CD14-positive monocyte (primary cell): ENCODE results near the gene C4BPA. TPM values are rescaled to one million over a fixed set of nuclear protein-coding genes. Genes with fewer than 3 reads are reported as not detected.

Experiments used
- DNase-seq, 3 donors: peaks; one replicate each; pipeline ENCODE4 v3.0.0-alpha.2; 2011 to 2022
- H2AFZ ChIP-seq: 2 replicates; pipeline ENCODE4 v1.6.0; 2012; ENCODE audit warnings: mild to moderate bottlenecking, low read depth, low read length, inconsistent platforms; ENCODE audit not compliant: insufficient read depth, poor library complexity, severe bottlenecking
- H3K27ac ChIP-seq, 2 donors: 1 replicate in 1 of 2; 2 replicates in 1 of 2; pipeline ENCODE4 v1.5.1; 2012 to 2013; ENCODE audit warnings: low read length in 2 of 2, control low read depth in 1 of 2, inconsistent platforms in 1 of 2, low read depth in 1 of 2, mild to moderate bottlenecking in 1 of 2
- H3K27me3 ChIP-seq, 2 donors: one replicate each; pipeline versions ENCODE4 v1.6.0 to v1.6.1; 2011 to 2013; ENCODE audit warnings: low read length in 2 of 2; ENCODE audit not compliant: control insufficient read depth in 2 of 2, insufficient read depth in 2 of 2
- H3K36me3 ChIP-seq, 2 donors: replicated peaks in 1 of 2; 1 replicate in 1 of 2; 2 replicates in 1 of 2; pipeline versions ENCODE4 v1.5.1 to v1.6.1; 2012 to 2013; ENCODE audit warnings: low read length in 2 of 2, control low read depth in 1 of 2, inconsistent platforms in 1 of 2, mild to moderate bottlenecking in 1 of 2; ENCODE audit not compliant: insufficient read depth in 2 of 2, control insufficient read depth in 1 of 2
- H3K4me1 ChIP-seq, 2 donors: 1 replicate in 1 of 2; 2 replicates in 1 of 2; pipeline versions ENCODE4 v1.5.1 to v1.6.1; 2012 to 2013; ENCODE audit warnings: low read length in 2 of 2, control low read depth in 1 of 2, inconsistent platforms in 1 of 2, mild to moderate bottlenecking in 1 of 2, moderate library complexity in 1 of 2; ENCODE audit not compliant: insufficient read depth in 2 of 2, control insufficient read depth in 1 of 2
- H3K4me2 ChIP-seq: replicated peaks from 2 replicates; pipeline ENCODE3; 2012; ENCODE audit warnings: low read length, moderate library complexity, mild to moderate bottlenecking; ENCODE audit not compliant: poor library complexity, severe bottlenecking; ENCODE audit errors: extremely low read depth
- H3K4me3 ChIP-seq, 3 experiments: fragments of 200-600 bp in 1 of 3; sonication (generic) in 1 of 3; replicated peaks in 1 of 3; 1 replicate in 2 of 3; 2 replicates in 1 of 3; pipeline ENCODE4 v1.5.1; 2011 to 2013; ENCODE audit warnings: low read length in 3 of 3, mild to moderate bottlenecking in 3 of 3, control low read depth in 2 of 3, low read depth in 2 of 3, inconsistent platforms in 1 of 3, moderate library complexity in 1 of 3
- H3K79me2 ChIP-seq: 2 replicates; pipeline ENCODE4 v1.6.0; 2012; ENCODE audit warnings: mild to moderate bottlenecking, control low read depth, inconsistent platforms, low read length, moderate library complexity; ENCODE audit not compliant: insufficient read depth
- H3K9ac ChIP-seq: 2 replicates; pipeline ENCODE4 v1.6.0; 2017; ENCODE audit warnings: low read length, mild to moderate bottlenecking; ENCODE audit not compliant: insufficient read depth, poor library complexity, severe bottlenecking
- H3K9me3 ChIP-seq, 2 donors: replicated peaks in 1 of 2; 1 replicate in 1 of 2; 2 replicates in 1 of 2; pipeline versions ENCODE4 v1.5.1 to v1.6.1; 2012 to 2013; ENCODE audit warnings: low read length in 2 of 2, control low read depth in 1 of 2; ENCODE audit not compliant: control insufficient read depth in 1 of 2, insufficient read depth in 1 of 2
- H4K20me1 ChIP-seq: 2 replicates; pipeline ENCODE4 v1.6.0; 2012; ENCODE audit warnings: mild to moderate bottlenecking, low read length, control low read depth, moderate library complexity; ENCODE audit not compliant: insufficient read depth
- H3K27ac Mint-ChIP-seq, 7 donors: one replicate each; pipeline ENCODE4 v1.8.0; 2020; ENCODE audit warnings: mild to moderate bottlenecking in 7 of 7, mixed read lengths in 7 of 7, moderate library complexity in 6 of 7, inconsistent platforms in 2 of 7
- H3K27me3 Mint-ChIP-seq, 3 donors: one replicate each; pipeline ENCODE4 v1.8.0; 2021 to 2022; ENCODE audit warnings: low read depth in 3 of 3, mild to moderate bottlenecking in 3 of 3, mixed read lengths in 3 of 3, moderate library complexity in 3 of 3, inconsistent platforms in 1 of 3
- H3K36me3 Mint-ChIP-seq, 2 donors: one replicate each; pipeline ENCODE4 v1.8.0; 2020; ENCODE audit warnings: mixed read lengths in 2 of 2, inconsistent platforms in 1 of 2, mild to moderate bottlenecking in 1 of 2
- H3K4me1 Mint-ChIP-seq: one replicate; pipeline ENCODE4 v1.8.0; 2020; ENCODE audit warnings: mild to moderate bottlenecking, mixed read lengths
- H3K4me3 Mint-ChIP-seq, 2 donors: one replicate each; pipeline ENCODE4 v1.8.0; 2020; ENCODE audit warnings: mild to moderate bottlenecking in 2 of 2, mixed read lengths in 2 of 2, moderate library complexity in 1 of 2
- H3K9me3 Mint-ChIP-seq, 7 donors: one replicate each; pipeline ENCODE4 v1.8.0; 2020 to 2022; ENCODE audit warnings: mixed read lengths in 7 of 7, mild to moderate bottlenecking in 6 of 7, moderate library complexity in 6 of 7, inconsistent platforms in 2 of 7
- CTCF ChIP-seq: fragments of 200-600 bp; IDR thresholded peaks from one replicate; pipeline ENCODE4 v1.8.0; 2022; ENCODE audit warnings: antibody characterized with exemption, mild to moderate bottlenecking
- WGBS: methylation state at CpG from one replicate; pipeline ENCODE4 v1.1.5; 2013; ENCODE audit warnings: missing lambda C conversion rate; ENCODE audit not compliant: insufficient coverage; 5-methylcytosine and 5-hydroxymethylcytosine counted together
- intact Hi-C, 2 donors: fragments of 100-400 bp; cut with micrococcal nuclease; formaldehyde crosslinking; loops; one replicate each; pipeline versions ENCODE4 v1.15.0 to v1.15.1; 2023
- polyA plus RNA-seq, 3 donors: library from polyadenylated mRNA; depleted of rRNA in 1 of 3; unstranded in 2 of 3; stranded (reverse) in 1 of 3; fragments of 300-500 nt in 2 of 3; fragments of >200 nt in 1 of 3; fragmentation: Illumina TruSeq in 2 of 3; gene quantifications; 1 replicate in 2 of 3; 2 replicates in 1 of 3; pipeline ENCODE4 v1.2.3, GENCODE V29; 2012 to 2021

C4BPA gene
- polyA plus RNA-seq, 3 donors, result 0.09 to 0.25 (median 0.13) TPM

DNA sequence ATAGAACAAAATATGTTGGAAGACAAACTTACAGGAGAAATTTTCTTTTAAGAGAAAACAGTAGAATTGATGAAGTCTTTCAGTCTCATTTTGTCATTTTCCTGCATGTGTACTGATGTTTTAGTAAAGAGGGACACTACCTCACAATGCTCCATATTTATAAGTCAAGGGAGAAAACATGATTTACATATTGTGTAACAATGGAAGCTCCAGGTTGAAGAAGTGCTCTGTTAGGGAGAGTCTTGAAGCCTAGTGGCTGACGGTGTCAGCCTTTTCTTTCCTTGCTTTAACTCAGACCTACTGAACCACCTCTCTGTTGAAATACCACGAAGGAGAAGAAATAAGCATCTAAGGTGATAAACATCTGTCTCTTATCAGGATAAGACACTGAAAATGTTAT, 75.0 kb downstream of the C4BPA start:
- Mint-ChIP-seq H3K4me1 (no peaks in the 10 kb centered on the region), H3K36me3 (peaks cover 0 to 1% of the 10 kb centered on the region in 2 donors), H3K4me3 (no peak overlapping the region), H3K9me3 (peaks cover 0 to 3% (median 0%) of the 10 kb centered on the region in 7 donors), H3K27ac (no peak overlapping the region), H3K27me3 (peaks cover 0 to 2% (median 1%) of the 10 kb centered on the region in 3 donors)
- TF ChIP-seq CTCF, result no peak
- H2AFZ ChIP-seq, result no peak overlapping the region
- intact Hi-C loops, result loop anchor here in 1 of 2 donors (10.0 kb wide), 1 partner anchor 136 kb away; no protein-coding TSS in a partner anchor
- no CpG with 5 or more reads among the region's 2 CpGs for WGBS
- no peaks in the 10 kb centered on the region for H3K79me2 ChIP-seq
- H3K27ac ChIP-seq, result no peak overlapping the region
- H3K4me3 ChIP-seq, result no peak overlapping the region
- peak in 1 of 3 donors; percentile 38 for DNase-seq
- no peak overlapping the region for H3K9ac ChIP-seq
- peaks cover 0 to 3% of the 10 kb centered on the region in 2 donors for H3K4me1 ChIP-seq
- no peaks in the 10 kb centered on the region for H3K36me3 ChIP-seq
- no peak overlapping the region for H3K4me2 ChIP-seq
- H4K20me1 ChIP-seq, result no peaks in the 10 kb centered on the region
- H3K9me3 ChIP-seq, result no peaks in the 10 kb centered on the region
- peaks cover 0 to 4% of the 10 kb centered on the region in 2 donors for H3K27me3 ChIP-seq

GRCh38 chr1:207181847-207182246, 77.8 kb downstream of the C4BPA start:
- Histone ChIP-seq H3K27me3 (peaks cover 0 to 4% of the 10 kb centered on the region in 2 donors), H3K4me2 (no peak overlapping the region), H3K9me3 (no peaks in the 10 kb centered on the region), H3K9ac (no peak overlapping the region), H2AFZ (no peak overlapping the region), H3K79me2 (no peaks in the 10 kb centered on the region), H4K20me1 (no peaks in the 10 kb centered on the region), H3K4me3 (no peak overlapping the region), H3K4me1 (no peaks in the 10 kb centered on the region), H3K36me3 (no peaks in the 10 kb centered on the region), H3K27ac (no peak overlapping the region)
- DNase-seq, result peak in 1 of 3 donors; percentile 14
- intact Hi-C loops, result no loop called here
- H3K9me3 Mint-ChIP-seq, result peaks cover 0 to 3% (median 0%) of the 10 kb centered on the region in 7 donors
- no peak overlapping the region for H3K4me3 Mint-ChIP-seq
- TF ChIP-seq CTCF, result peak; percentile 24
- H3K27me3 Mint-ChIP-seq, result peaks cover 0 to 2% (median 1%) of the 10 kb centered on the region in 3 donors
- no peaks in the 10 kb centered on the region for H3K4me1 Mint-ChIP-seq
- H3K36me3 Mint-ChIP-seq, result no peaks in the 10 kb centered on the region
- no peak overlapping the region for H3K27ac Mint-ChIP-seq
